DND-41 (cell line): ENCODE measurements around the gene SURF2.

Experiments used
- CTCF ChIP-seq: IDR thresholded peaks from 2 replicates; pipeline ENCODE4 v1.5.1; 2012; ENCODE audit warnings: borderline replicate concordance, low read length, moderate library complexity, mild to moderate bottlenecking; ENCODE audit not compliant: poor library complexity, severe bottlenecking; ENCODE audit errors: extremely low read depth
- EZH2 ChIP-seq: IDR thresholded peaks from 3 replicates; pipeline ENCODE4 v1.6.1; 2012; ENCODE audit warnings: borderline replicate concordance, low read depth, mild to moderate bottlenecking, moderate library complexity, low read length, inconsistent platforms; ENCODE audit not compliant: severe bottlenecking

- no peak for TF ChIP-seq CTCF
- TF ChIP-seq EZH2 = no peak
Observed at GRCh38 chr9:133345596-133345995, 10.8 kb upstream of the SURF2 start.
